CD4-positive, alpha-beta T cell (primary cell): ENCODE results near the gene SBNO2. TPM values are rescaled to one million over a fixed set of nuclear protein-coding genes. Genes with fewer than 3 reads are reported as not detected.
A peak's percentile ranks its signal among the peaks of the same experiment; 100 is the strongest.

ENCODE experiments used
- ATAC-seq: fragments of 200-7000 bp; cut with Tn5 transposase; one replicate; pipeline ENCODE4 v1.10.0; 2022; ENCODE audit warnings: mild to moderate bottlenecking; ENCODE audit not compliant: poor library complexity
- CTCF ChIA-PET: fragments of 350-600 bp; sonication (Branson Sonifier 250); formaldehyde crosslinking; loops from one replicate; lab custom pipeline; 2021; ENCODE audit warnings: antibody characterized with exemption, inconsistent platforms; lab: Charles Lee
- POLR2A ChIA-PET: fragments of 350-600 bp; sonication (Branson Sonifier 250); formaldehyde crosslinking; loops from one replicate; lab custom pipeline; 2021; ENCODE audit warnings: antibody characterized with exemption, inconsistent platforms; lab: Charles Lee
- DNase-seq, 14 experiments: peaks; one replicate each; pipeline ENCODE4 v3.0.0-alpha.2; 2013 to 2020; ENCODE audit warnings: mixed read lengths in 2 of 14
- H3K27ac ChIP-seq, 2 donors: one replicate each; pipeline versions ENCODE4 v1.5.1 to v1.7.0; 2013; ENCODE audit warnings: low read length in 2 of 2, low read depth in 1 of 2, mild to moderate bottlenecking in 1 of 2
- H3K27me3 ChIP-seq, 2 experiments: 1 replicate in 1 of 2; 2 replicates in 1 of 2; pipeline versions ENCODE4 v1.6.1 to v1.7.0; 2013; ENCODE audit warnings: low read length in 2 of 2, control low read depth in 1 of 2, mild to moderate bottlenecking in 1 of 2, moderate library complexity in 1 of 2; ENCODE audit not compliant: insufficient read depth in 2 of 2, control insufficient read depth in 1 of 2
- H3K36me3 ChIP-seq: one replicate; pipeline ENCODE4 v1.6.1; 2013; ENCODE audit warnings: low read length, control low read depth; ENCODE audit not compliant: insufficient read depth
- H3K4me1 ChIP-seq: one replicate; pipeline ENCODE4 v1.6.1; 2013; ENCODE audit warnings: low read length, control low read depth; ENCODE audit not compliant: insufficient read depth
- H3K4me3 ChIP-seq: one replicate; pipeline ENCODE4 v1.5.1; 2013; ENCODE audit warnings: mild to moderate bottlenecking, low read length, moderate library complexity
- H3K9me3 ChIP-seq, 2 experiments: 1 replicate in 1 of 2; 2 replicates in 1 of 2; pipeline versions ENCODE4 v1.6.1 to v1.7.0; 2013; ENCODE audit warnings: low read length in 2 of 2, mild to moderate bottlenecking in 2 of 2, control low read depth in 1 of 2, moderate library complexity in 1 of 2; ENCODE audit not compliant: control insufficient read depth in 1 of 2, insufficient read depth in 1 of 2
- H3K27ac Mint-ChIP-seq: one replicate; pipeline ENCODE4 v1.8.0; 2020; ENCODE audit warnings: mixed read lengths
- H3K27me3 Mint-ChIP-seq: one replicate; pipeline ENCODE4 v1.8.0; 2021; ENCODE audit warnings: mixed read lengths
- H3K36me3 Mint-ChIP-seq: one replicate; pipeline ENCODE4 v1.8.0; 2021; ENCODE audit warnings: low read depth, mixed read lengths
- H3K4me1 Mint-ChIP-seq: one replicate; pipeline ENCODE4 v1.8.0; 2021; ENCODE audit warnings: low read depth, mixed read lengths
- H3K4me3 Mint-ChIP-seq: one replicate; pipeline ENCODE4 v1.8.0; 2020; ENCODE audit warnings: mild to moderate bottlenecking, mixed read lengths
- H3K9me3 Mint-ChIP-seq: one replicate; pipeline ENCODE4 v1.8.0; 2020; ENCODE audit warnings: mixed read lengths
- CTCF ChIP-seq: fragments of 200-600 bp; IDR thresholded peaks from one replicate; pipeline ENCODE4 v1.8.0; 2022; ENCODE audit warnings: antibody characterized with exemption, mild to moderate bottlenecking
- intact Hi-C, 2 experiments: fragments of 100-400 bp; cut with DNase I in 1 of 2; cut with micrococcal nuclease in 1 of 2; formaldehyde crosslinking; loops; one replicate each; pipeline versions ENCODE4 v1.15.1 to v1.9.0; 2023 to 2025; cut with DNase I, micrococcal nuclease
- polyA plus RNA-seq, 2 donors: library from polyadenylated mRNA; unstranded; fragments of 120-200 nt; gene quantifications; one replicate each; pipeline ENCODE4 v1.2.1, GENCODE V29; 2013
- total RNA-seq, 174 experiments: library from RNA in 2 of 174; stranded (reverse) in 2 of 174; gene quantifications; one replicate each; pipeline ENCODE4 v1.2.3 and lab custom pipeline; 2021 to 2026

The SBNO2 gene, protein sequence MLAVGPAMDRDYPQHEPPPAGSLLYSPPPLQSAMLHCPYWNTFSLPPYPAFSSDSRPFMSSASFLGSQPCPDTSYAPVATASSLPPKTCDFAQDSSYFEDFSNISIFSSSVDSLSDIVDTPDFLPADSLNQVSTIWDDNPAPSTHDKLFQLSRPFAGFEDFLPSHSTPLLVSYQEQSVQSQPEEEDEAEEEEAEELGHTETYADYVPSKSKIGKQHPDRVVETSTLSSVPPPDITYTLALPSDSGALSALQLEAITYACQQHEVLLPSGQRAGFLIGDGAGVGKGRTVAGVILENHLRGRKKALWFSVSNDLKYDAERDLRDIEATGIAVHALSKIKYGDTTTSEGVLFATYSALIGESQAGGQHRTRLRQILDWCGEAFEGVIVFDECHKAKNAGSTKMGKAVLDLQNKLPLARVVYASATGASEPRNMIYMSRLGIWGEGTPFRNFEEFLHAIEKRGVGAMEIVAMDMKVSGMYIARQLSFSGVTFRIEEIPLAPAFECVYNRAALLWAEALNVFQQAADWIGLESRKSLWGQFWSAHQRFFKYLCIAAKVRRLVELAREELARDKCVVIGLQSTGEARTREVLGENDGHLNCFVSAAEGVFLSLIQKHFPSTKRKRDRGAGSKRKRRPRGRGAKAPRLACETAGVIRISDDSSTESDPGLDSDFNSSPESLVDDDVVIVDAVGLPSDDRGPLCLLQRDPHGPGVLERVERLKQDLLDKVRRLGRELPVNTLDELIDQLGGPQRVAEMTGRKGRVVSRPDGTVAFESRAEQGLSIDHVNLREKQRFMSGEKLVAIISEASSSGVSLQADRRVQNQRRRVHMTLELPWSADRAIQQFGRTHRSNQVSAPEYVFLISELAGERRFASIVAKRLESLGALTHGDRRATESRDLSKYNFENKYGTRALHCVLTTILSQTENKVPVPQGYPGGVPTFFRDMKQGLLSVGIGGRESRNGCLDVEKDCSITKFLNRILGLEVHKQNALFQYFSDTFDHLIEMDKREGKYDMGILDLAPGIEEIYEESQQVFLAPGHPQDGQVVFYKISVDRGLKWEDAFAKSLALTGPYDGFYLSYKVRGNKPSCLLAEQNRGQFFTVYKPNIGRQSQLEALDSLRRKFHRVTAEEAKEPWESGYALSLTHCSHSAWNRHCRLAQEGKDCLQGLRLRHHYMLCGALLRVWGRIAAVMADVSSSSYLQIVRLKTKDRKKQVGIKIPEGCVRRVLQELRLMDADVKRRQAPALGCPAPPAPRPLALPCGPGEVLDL (N-terminal part only)
- total RNA-seq (100 to 1,000 TPM; 126 to 137 TPM), total RNA-seq (lab: John Stamatoyannopoulos, UW) (71.7 to 1,098 (median 201) reads per million in 172 experiments)
- 32.5 TPM for polyA plus RNA-seq (2013, experiment 1 of 2)
- 47.6 TPM for polyA plus RNA-seq (2013, experiment 2 of 2)

GRCh38 chr19:1173845-1174809 is at the start of gene SBNO2:
Gene SBNO2, minus strand, starts transcription at chr19:1174268. Its CDS starts 19,992 bp downstream, at chr19:1154276.
- POLR2A ChIA-PET, result interaction anchor here (0.5 to 1.7 kb wide), 10 partner anchors 18 to 228 kb away, joined by 3 to 8 read pairs (median 4); partner anchors contain the start of genes FAM174C and GPX4
- H3K27me3 Mint-ChIP-seq, result no peaks in the 10 kb centered on the region
- Histone ChIP-seq H3K27ac (peak within 1 kb of the TSS; percentile 62 to 68), H3K9me3 (no peaks in the 10 kb centered on the region), H3K4me1 (peaks cover 53% of the 10 kb centered on the region), H3K36me3 (peaks cover 4% of the 10 kb centered on the region), H3K4me3 (peak within 1 kb of the TSS; percentile 83), H3K27me3 (no peaks in the 10 kb centered on the region)
- intact Hi-C loops, result loop anchor here (2.0 to 5.0 kb wide), 2 partner anchors 41 to 42 kb away; no protein-coding TSS in a partner anchor
- H3K4me3 Mint-ChIP-seq, result peak within 1 kb of the TSS; percentile 92
- ATAC-seq (peak; percentile 90), DNase-seq (peak; percentile 77 to 96 (median 90))
- peaks cover 12% of the 10 kb centered on the region for H3K36me3 Mint-ChIP-seq
- no peaks in the 10 kb centered on the region for H3K9me3 Mint-ChIP-seq
- TF ChIP-seq CTCF, result no peak
- peak within 1 kb of the TSS; percentile 91 for H3K27ac Mint-ChIP-seq
- H3K4me1 Mint-ChIP-seq, result peaks cover 24% of the 10 kb centered on the region
- CTCF ChIA-PET, result interaction anchor here (0.8 to 1.0 kb wide), 2 partner anchors 20 to 61 kb away, joined by 3 read pairs; no protein-coding TSS in a partner anchor

DNA sequence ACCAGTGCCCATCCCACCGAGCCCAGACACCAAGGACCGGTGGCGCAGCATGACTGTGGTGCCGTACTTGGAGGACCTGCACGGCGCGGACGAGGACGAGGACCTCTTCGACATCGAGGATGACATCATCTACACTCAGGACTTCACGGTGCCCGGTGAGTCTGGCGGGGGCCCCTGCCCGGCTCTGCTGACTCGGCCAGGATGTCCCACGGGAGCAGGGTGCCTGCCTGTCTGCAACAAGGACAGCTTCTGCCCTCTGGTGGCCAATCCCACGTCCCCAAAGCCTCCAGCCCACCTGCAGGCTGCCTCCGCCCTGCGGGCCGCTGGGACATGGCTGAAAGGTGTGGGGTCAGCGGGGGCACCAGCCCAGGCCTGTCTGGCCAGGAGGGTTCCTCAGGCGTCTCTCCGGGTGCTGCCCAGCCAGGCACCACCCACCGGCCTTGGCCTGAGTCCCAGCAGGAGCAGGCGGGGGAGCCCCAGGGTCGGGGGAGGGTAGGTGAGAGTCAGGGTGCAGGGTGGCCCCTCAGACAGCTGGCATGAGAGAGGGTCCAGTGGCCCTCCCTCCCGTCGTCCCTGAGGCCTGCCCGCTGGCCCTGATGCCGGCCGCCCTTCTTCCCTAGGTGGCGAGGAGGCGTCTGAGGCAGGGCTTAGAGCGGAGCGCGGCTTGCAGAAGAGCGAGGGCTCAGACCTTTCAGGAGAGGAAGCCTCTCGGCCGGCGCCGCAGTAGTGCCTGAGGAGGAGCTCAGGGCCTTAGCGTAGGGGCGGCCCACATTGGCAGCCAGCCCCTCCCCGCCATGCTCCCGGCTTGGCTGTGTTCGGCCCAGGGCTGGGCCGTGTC is 49.2 kb upstream of the SBNO2 start:
- Mint-ChIP-seq H3K4me1 (no peaks in the 10 kb centered on the region), H3K27ac (no peak overlapping the region), H3K36me3 (peaks cover 7% of the 10 kb centered on the region), H3K27me3 (no peaks in the 10 kb centered on the region), H3K9me3 (no peaks in the 10 kb centered on the region), H3K4me3 (no peak overlapping the region)
- TF ChIP-seq CTCF, result no peak
- Histone ChIP-seq H3K27me3 (no peaks in the 10 kb centered on the region), H3K27ac (no peak overlapping the region), H3K36me3 (peaks cover 49% of the 10 kb centered on the region), H3K9me3 (peaks cover 0 to 5% of the 10 kb centered on the region in 2 experiments), H3K4me1 (no peaks in the 10 kb centered on the region), H3K4me3 (no peak overlapping the region)
- POLR2A ChIA-PET, result no interaction called here
- ATAC-seq (peak; percentile 37), DNase-seq (peak in 3 of 14 experiments; percentile 43 to 64 (median 57))
- CTCF ChIA-PET, result no interaction called here
- intact Hi-C loops, result no loop called here
